H9 (cell line): ENCODE results near the gene SLK. TPM values are rescaled to one million over a fixed set of nuclear protein-coding genes. Genes with fewer than 3 reads are reported as not detected.

Source experiments
- DNase-seq: peaks from one replicate; pipeline ENCODE4 v3.0.0-alpha.2; 2017
- H2AFZ ChIP-seq: one replicate; pipeline ENCODE4 v1.6.1; 2013; ENCODE audit warnings: mild to moderate bottlenecking, low read length, control low read depth, moderate library complexity
- H2AK5ac ChIP-seq: 2 replicates; pipeline ENCODE4 v1.6.1; 2013; ENCODE audit warnings: low read length, control low read depth, mixed read lengths; ENCODE audit not compliant: insufficient read length
- H2BK120ac ChIP-seq: one replicate; pipeline ENCODE4 v1.6.1; 2013; ENCODE audit warnings: low read depth, mild to moderate bottlenecking, low read length, control low read depth, inconsistent platforms; ENCODE audit not compliant: poor library complexity, severe bottlenecking
- H2BK12ac ChIP-seq: 2 replicates; pipeline ENCODE4 v1.6.1; 2013; ENCODE audit warnings: low read length, control low read depth, mixed read lengths, low read depth; ENCODE audit not compliant: insufficient read length
- H2BK15ac ChIP-seq: 2 replicates; pipeline ENCODE4 v1.6.1; 2013; ENCODE audit warnings: low read depth, low read length, control low read depth
- H2BK20ac ChIP-seq: one replicate; pipeline ENCODE4 v1.6.1; 2013; ENCODE audit warnings: low read depth, mild to moderate bottlenecking, low read length, control low read depth, inconsistent platforms; ENCODE audit not compliant: poor library complexity, severe bottlenecking
- H2BK5ac ChIP-seq: 2 replicates; pipeline ENCODE4 v1.6.1; 2013; ENCODE audit warnings: low read length, control low read depth, mixed read lengths; ENCODE audit not compliant: insufficient read length
- H3K14ac ChIP-seq: 2 replicates; pipeline ENCODE4 v1.6.1; 2013; ENCODE audit warnings: low read length, control low read depth; ENCODE audit not compliant: insufficient read depth
- H3K18ac ChIP-seq: 2 replicates; pipeline ENCODE4 v1.6.1; 2013; ENCODE audit warnings: low read depth, mild to moderate bottlenecking, mixed read lengths, low read length, control low read depth; ENCODE audit not compliant: insufficient read length
- H3K23ac ChIP-seq: 2 replicates; pipeline ENCODE4 v1.6.1; 2013; ENCODE audit warnings: low read length, control low read depth, mixed read lengths, low read depth; ENCODE audit not compliant: insufficient read length
- H3K23me2 ChIP-seq: 2 replicates; pipeline ENCODE4 v1.6.1; 2013; ENCODE audit warnings: low read depth, mild to moderate bottlenecking, mixed read lengths, low read length, control low read depth; ENCODE audit not compliant: insufficient read length, poor library complexity, severe bottlenecking
- H3K27ac ChIP-seq: 2 replicates; pipeline ENCODE4 v1.5.1; 2013; ENCODE audit warnings: low read length, control low read depth, mixed read lengths, low read depth; ENCODE audit not compliant: insufficient read length
- H3K27me3 ChIP-seq: 2 replicates; pipeline ENCODE4 v1.6.1; 2013; ENCODE audit warnings: low read length, control low read depth, inconsistent platforms; ENCODE audit not compliant: insufficient read depth
- H3K4ac ChIP-seq: 2 replicates; pipeline ENCODE4 v1.6.1; 2013; ENCODE audit warnings: low read depth, mild to moderate bottlenecking, control low read depth, inconsistent platforms, low read length, moderate library complexity
- H3K4me1 ChIP-seq: 2 replicates; pipeline ENCODE4 v1.6.1; 2013; ENCODE audit warnings: low read length, control low read depth, inconsistent platforms; ENCODE audit not compliant: insufficient read depth
- H3K4me2 ChIP-seq: 2 replicates; pipeline ENCODE4 v1.6.1; 2013; ENCODE audit warnings: low read length, control low read depth, mixed read lengths; ENCODE audit not compliant: insufficient read length, insufficient read depth
- H3K56ac ChIP-seq: 2 replicates; pipeline ENCODE4 v1.6.1; 2013; ENCODE audit warnings: low read depth, mild to moderate bottlenecking, mixed read lengths, low read length, control low read depth; ENCODE audit not compliant: insufficient read length
- H3K79me1 ChIP-seq: 2 replicates; pipeline ENCODE4 v1.6.1; 2013; ENCODE audit warnings: low read depth, mild to moderate bottlenecking, moderate library complexity, low read length, control low read depth, inconsistent platforms; ENCODE audit not compliant: insufficient read depth, poor library complexity, severe bottlenecking
- H3K79me2 ChIP-seq: 2 replicates; pipeline ENCODE4 v1.6.1; 2013; ENCODE audit warnings: low read length, control low read depth, inconsistent platforms; ENCODE audit not compliant: insufficient read depth
- H3K9ac ChIP-seq: 2 replicates; pipeline ENCODE4 v1.6.1; 2013; ENCODE audit warnings: low read length, control low read depth, mixed read lengths; ENCODE audit not compliant: insufficient read length; ENCODE audit errors: extremely low read depth
- H3K9me3 ChIP-seq: one replicate; pipeline ENCODE4 v1.6.1; 2013; ENCODE audit warnings: low read depth, low read length, inconsistent platforms; ENCODE audit not compliant: control insufficient read depth
- H3T11ph ChIP-seq: one replicate; pipeline ENCODE4 v1.6.1; 2013; ENCODE audit warnings: mild to moderate bottlenecking, low read length, control low read depth, inconsistent platforms
- H4K20me1 ChIP-seq: one replicate; pipeline ENCODE4 v1.6.1; 2013; ENCODE audit not compliant: control insufficient read depth, insufficient read length, insufficient read depth
- H4K5ac ChIP-seq: 2 replicates; pipeline ENCODE4 v1.6.1; 2013; ENCODE audit warnings: low read depth, mild to moderate bottlenecking, mixed read lengths, low read length, control low read depth; ENCODE audit not compliant: insufficient read length
- H4K8ac ChIP-seq: replicated peaks from 2 replicates; pipeline ENCODE4 v1.6.1; 2013; ENCODE audit warnings: low read length, control low read depth, mixed read lengths, low read depth; ENCODE audit not compliant: insufficient read length
- H4K91ac ChIP-seq: 2 replicates; pipeline ENCODE4 v1.6.1; 2013; ENCODE audit warnings: low read depth, mild to moderate bottlenecking, moderate library complexity, mixed read lengths, low read length, control low read depth; ENCODE audit not compliant: insufficient read length
- H3K27ac Mint-ChIP-seq, 3 experiments: 2 replicates in 2 of 3; 3 replicates in 1 of 3; pipeline ENCODE4 v1.8.0; 2020 to 2021; ENCODE audit warnings: mixed read lengths in 3 of 3, mild to moderate bottlenecking in 1 of 3, moderate library complexity in 1 of 3
- H3K27me3 Mint-ChIP-seq: 2 replicates; pipeline ENCODE4 v1.8.0; 2021; ENCODE audit warnings: low read depth, mild to moderate bottlenecking, moderate library complexity, mixed read lengths
- H3K36me3 Mint-ChIP-seq, 3 experiments: 2 replicates in 2 of 3; 3 replicates in 1 of 3; pipeline ENCODE4 v1.8.0; 2020 to 2021; ENCODE audit warnings: low read depth in 3 of 3, mixed read lengths in 3 of 3; ENCODE audit not compliant: insufficient read depth in 1 of 3
- H3K4me1 Mint-ChIP-seq, 2 experiments: 2 replicates each; pipeline ENCODE4 v1.8.0; 2020; ENCODE audit warnings: mixed read lengths in 2 of 2
- H3K4me3 Mint-ChIP-seq, 2 experiments: 2 replicates in 1 of 2; 3 replicates in 1 of 2; pipeline ENCODE4 v1.8.0; 2020 to 2021; ENCODE audit warnings: mild to moderate bottlenecking in 2 of 2, mixed read lengths in 2 of 2, moderate library complexity in 1 of 2
- H3K9me3 Mint-ChIP-seq, 2 experiments: 2 replicates in 1 of 2; 3 replicates in 1 of 2; pipeline ENCODE4 v1.8.0; 2020; ENCODE audit warnings: mild to moderate bottlenecking in 2 of 2, mixed read lengths in 2 of 2, moderate library complexity in 1 of 2
- WGBS: extraction: QIAGEN DNeasy Blood & Tissue Kit; methylation state at CpG from one replicate; pipeline ENCODE4 v1.1.7; 2013; ENCODE audit warnings: missing lambda C conversion rate, low lambda C conversion rate, mixed read lengths; ENCODE audit not compliant: insufficient read length; ENCODE audit errors: extremely low coverage; 5-methylcytosine and 5-hydroxymethylcytosine counted together
- total RNA-seq: library from RNA; stranded (reverse); gene quantifications from 2 replicates; pipeline ENCODE4 v1.2.1, GENCODE V29; 2021
- TF ChIP-seq, protein P1 (sequence below): fragments of 200-600 bp; sonication (generic); conservative IDR thresholded peaks from 3 replicates; pipeline ENCODE4 v1.8.0; 2021; ENCODE audit warnings: antibody characterized with exemption, mild to moderate bottlenecking

Gene SLK
- total RNA-seq, 1 experiment from 2014 or later = 21.0 TPM

DNA sequence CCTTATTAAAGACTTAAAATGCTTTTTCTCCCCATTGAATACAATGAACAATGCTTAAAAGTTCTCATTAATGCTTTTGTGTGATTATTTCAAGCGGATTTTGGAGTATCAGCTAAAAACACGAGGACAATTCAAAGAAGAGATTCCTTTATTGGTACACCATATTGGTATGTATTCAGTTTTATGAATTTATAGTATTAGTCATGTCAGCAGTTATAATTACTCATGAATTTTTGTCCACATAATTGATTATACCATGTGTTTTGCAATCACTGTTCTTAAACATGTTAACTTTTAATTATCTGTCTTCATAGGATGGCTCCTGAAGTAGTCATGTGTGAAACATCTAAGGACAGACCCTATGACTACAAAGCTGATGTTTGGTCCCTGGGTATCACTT is 31.9 kb downstream of the SLK start:
- Histone ChIP-seq H3T11ph (no peak overlapping the region), H2BK20ac (no peak overlapping the region), H3K9me3 (no peaks in the 10 kb centered on the region), H3K23ac (no peak overlapping the region), H3K14ac (no peak overlapping the region), H3K23me2 (no peaks in the 10 kb centered on the region), H4K20me1 (no peaks in the 10 kb centered on the region), H3K79me1 (no peaks in the 10 kb centered on the region), H3K4me2 (no peak overlapping the region), H3K9ac (no peak overlapping the region), H3K27me3 (no peaks in the 10 kb centered on the region), H3K18ac (no peak overlapping the region), H3K4ac (no peak overlapping the region), H3K56ac (no peak overlapping the region), H4K8ac (no peak overlapping the region), H2BK15ac (no peak overlapping the region), H2AK5ac (no peak overlapping the region), H3K4me1 (no peaks in the 10 kb centered on the region), H4K91ac (no peak overlapping the region), H2BK5ac (no peak overlapping the region), H2BK120ac (no peak overlapping the region), H2AFZ (no peak overlapping the region), H3K79me2 (no peaks in the 10 kb centered on the region), H3K27ac (no peak overlapping the region), H4K5ac (no peak overlapping the region), H2BK12ac (no peak overlapping the region)
- TF ChIP-seq, protein P1, sequence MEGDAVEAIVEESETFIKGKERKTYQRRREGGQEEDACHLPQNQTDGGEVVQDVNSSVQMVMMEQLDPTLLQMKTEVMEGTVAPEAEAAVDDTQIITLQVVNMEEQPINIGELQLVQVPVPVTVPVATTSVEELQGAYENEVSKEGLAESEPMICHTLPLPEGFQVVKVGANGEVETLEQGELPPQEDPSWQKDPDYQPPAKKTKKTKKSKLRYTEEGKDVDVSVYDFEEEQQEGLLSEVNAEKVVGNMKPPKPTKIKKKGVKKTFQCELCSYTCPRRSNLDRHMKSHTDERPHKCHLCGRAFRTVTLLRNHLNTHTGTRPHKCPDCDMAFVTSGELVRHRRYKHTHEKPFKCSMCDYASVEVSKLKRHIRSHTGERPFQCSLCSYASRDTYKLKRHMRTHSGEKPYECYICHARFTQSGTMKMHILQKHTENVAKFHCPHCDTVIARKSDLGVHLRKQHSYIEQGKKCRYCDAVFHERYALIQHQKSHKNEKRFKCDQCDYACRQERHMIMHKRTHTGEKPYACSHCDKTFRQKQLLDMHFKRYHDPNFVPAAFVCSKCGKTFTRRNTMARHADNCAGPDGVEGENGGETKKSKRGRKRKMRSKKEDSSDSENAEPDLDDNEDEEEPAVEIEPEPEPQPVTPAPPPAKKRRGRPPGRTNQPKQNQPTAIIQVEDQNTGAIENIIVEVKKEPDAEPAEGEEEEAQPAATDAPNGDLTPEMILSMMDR = no peak
- peaks cover 4 to 27% (median 21%) of the 10 kb centered on the region in 3 experiments; a peak in 5 of 7 replicates for H3K36me3 Mint-ChIP-seq
- DNase-seq = no peak
- no peak overlapping the region for H3K27ac Mint-ChIP-seq
- H3K4me1 Mint-ChIP-seq = no peaks in the 10 kb centered on the region
- no CpG with 5 or more reads among the region's 2 CpGs for WGBS
- no peaks in the 10 kb centered on the region for H3K9me3 Mint-ChIP-seq
- H3K4me3 Mint-ChIP-seq = no peak overlapping the region
- H3K27me3 Mint-ChIP-seq = no peaks in the 10 kb centered on the region
